H9 (cell line): ENCODE measurements around the gene F2RL3. TPM values are rescaled to one million over a fixed set of nuclear protein-coding genes. Genes with fewer than 3 reads are reported as not detected.

Experiments
- DNase-seq: peaks from one replicate; pipeline ENCODE4 v3.0.0-alpha.2; 2017
- H2AFZ ChIP-seq: one replicate; pipeline ENCODE4 v1.6.1; 2013; ENCODE audit warnings: mild to moderate bottlenecking, low read length, control low read depth, moderate library complexity
- H2AK5ac ChIP-seq: 2 replicates; pipeline ENCODE4 v1.6.1; 2013; ENCODE audit warnings: low read length, control low read depth, mixed read lengths; ENCODE audit not compliant: insufficient read length
- H2BK120ac ChIP-seq: one replicate; pipeline ENCODE4 v1.6.1; 2013; ENCODE audit warnings: low read depth, mild to moderate bottlenecking, low read length, control low read depth, inconsistent platforms; ENCODE audit not compliant: poor library complexity, severe bottlenecking
- H2BK12ac ChIP-seq: 2 replicates; pipeline ENCODE4 v1.6.1; 2013; ENCODE audit warnings: low read length, control low read depth, mixed read lengths, low read depth; ENCODE audit not compliant: insufficient read length
- H2BK15ac ChIP-seq: 2 replicates; pipeline ENCODE4 v1.6.1; 2013; ENCODE audit warnings: low read depth, low read length, control low read depth
- H2BK20ac ChIP-seq: one replicate; pipeline ENCODE4 v1.6.1; 2013; ENCODE audit warnings: low read depth, mild to moderate bottlenecking, low read length, control low read depth, inconsistent platforms; ENCODE audit not compliant: poor library complexity, severe bottlenecking
- H2BK5ac ChIP-seq: 2 replicates; pipeline ENCODE4 v1.6.1; 2013; ENCODE audit warnings: low read length, control low read depth, mixed read lengths; ENCODE audit not compliant: insufficient read length
- H3K14ac ChIP-seq: 2 replicates; pipeline ENCODE4 v1.6.1; 2013; ENCODE audit warnings: low read length, control low read depth; ENCODE audit not compliant: insufficient read depth
- H3K18ac ChIP-seq: 2 replicates; pipeline ENCODE4 v1.6.1; 2013; ENCODE audit warnings: low read depth, mild to moderate bottlenecking, mixed read lengths, low read length, control low read depth; ENCODE audit not compliant: insufficient read length
- H3K23ac ChIP-seq: 2 replicates; pipeline ENCODE4 v1.6.1; 2013; ENCODE audit warnings: low read length, control low read depth, mixed read lengths, low read depth; ENCODE audit not compliant: insufficient read length
- H3K23me2 ChIP-seq: 2 replicates; pipeline ENCODE4 v1.6.1; 2013; ENCODE audit warnings: low read depth, mild to moderate bottlenecking, mixed read lengths, low read length, control low read depth; ENCODE audit not compliant: insufficient read length, poor library complexity, severe bottlenecking
- H3K27ac ChIP-seq: 2 replicates; pipeline ENCODE4 v1.5.1; 2013; ENCODE audit warnings: low read length, control low read depth, mixed read lengths, low read depth; ENCODE audit not compliant: insufficient read length
- H3K27me3 ChIP-seq: 2 replicates; pipeline ENCODE4 v1.6.1; 2013; ENCODE audit warnings: low read length, control low read depth, inconsistent platforms; ENCODE audit not compliant: insufficient read depth
- H3K4ac ChIP-seq: 2 replicates; pipeline ENCODE4 v1.6.1; 2013; ENCODE audit warnings: low read depth, mild to moderate bottlenecking, control low read depth, inconsistent platforms, low read length, moderate library complexity
- H3K4me1 ChIP-seq: 2 replicates; pipeline ENCODE4 v1.6.1; 2013; ENCODE audit warnings: low read length, control low read depth, inconsistent platforms; ENCODE audit not compliant: insufficient read depth
- H3K4me2 ChIP-seq: 2 replicates; pipeline ENCODE4 v1.6.1; 2013; ENCODE audit warnings: low read length, control low read depth, mixed read lengths; ENCODE audit not compliant: insufficient read length, insufficient read depth
- H3K56ac ChIP-seq: 2 replicates; pipeline ENCODE4 v1.6.1; 2013; ENCODE audit warnings: low read depth, mild to moderate bottlenecking, mixed read lengths, low read length, control low read depth; ENCODE audit not compliant: insufficient read length
- H3K79me1 ChIP-seq: 2 replicates; pipeline ENCODE4 v1.6.1; 2013; ENCODE audit warnings: low read depth, mild to moderate bottlenecking, moderate library complexity, low read length, control low read depth, inconsistent platforms; ENCODE audit not compliant: insufficient read depth, poor library complexity, severe bottlenecking
- H3K79me2 ChIP-seq: 2 replicates; pipeline ENCODE4 v1.6.1; 2013; ENCODE audit warnings: low read length, control low read depth, inconsistent platforms; ENCODE audit not compliant: insufficient read depth
- H3K9ac ChIP-seq: 2 replicates; pipeline ENCODE4 v1.6.1; 2013; ENCODE audit warnings: low read length, control low read depth, mixed read lengths; ENCODE audit not compliant: insufficient read length; ENCODE audit errors: extremely low read depth
- H3K9me3 ChIP-seq: one replicate; pipeline ENCODE4 v1.6.1; 2013; ENCODE audit warnings: low read depth, low read length, inconsistent platforms; ENCODE audit not compliant: control insufficient read depth
- H3T11ph ChIP-seq: one replicate; pipeline ENCODE4 v1.6.1; 2013; ENCODE audit warnings: mild to moderate bottlenecking, low read length, control low read depth, inconsistent platforms
- H4K20me1 ChIP-seq: one replicate; pipeline ENCODE4 v1.6.1; 2013; ENCODE audit not compliant: control insufficient read depth, insufficient read length, insufficient read depth
- H4K5ac ChIP-seq: 2 replicates; pipeline ENCODE4 v1.6.1; 2013; ENCODE audit warnings: low read depth, mild to moderate bottlenecking, mixed read lengths, low read length, control low read depth; ENCODE audit not compliant: insufficient read length
- H4K8ac ChIP-seq: replicated peaks from 2 replicates; pipeline ENCODE4 v1.6.1; 2013; ENCODE audit warnings: low read length, control low read depth, mixed read lengths, low read depth; ENCODE audit not compliant: insufficient read length
- H4K91ac ChIP-seq: 2 replicates; pipeline ENCODE4 v1.6.1; 2013; ENCODE audit warnings: low read depth, mild to moderate bottlenecking, moderate library complexity, mixed read lengths, low read length, control low read depth; ENCODE audit not compliant: insufficient read length
- H3K27ac Mint-ChIP-seq, 3 experiments: 2 replicates in 2 of 3; 3 replicates in 1 of 3; pipeline ENCODE4 v1.8.0; 2020 to 2021; ENCODE audit warnings: mixed read lengths in 3 of 3, mild to moderate bottlenecking in 1 of 3, moderate library complexity in 1 of 3
- H3K27me3 Mint-ChIP-seq: 2 replicates; pipeline ENCODE4 v1.8.0; 2021; ENCODE audit warnings: low read depth, mild to moderate bottlenecking, moderate library complexity, mixed read lengths
- H3K36me3 Mint-ChIP-seq, 3 experiments: 2 replicates in 2 of 3; 3 replicates in 1 of 3; pipeline ENCODE4 v1.8.0; 2020 to 2021; ENCODE audit warnings: low read depth in 3 of 3, mixed read lengths in 3 of 3; ENCODE audit not compliant: insufficient read depth in 1 of 3
- H3K4me1 Mint-ChIP-seq, 2 experiments: 2 replicates each; pipeline ENCODE4 v1.8.0; 2020; ENCODE audit warnings: mixed read lengths in 2 of 2
- H3K4me3 Mint-ChIP-seq, 2 experiments: 2 replicates in 1 of 2; 3 replicates in 1 of 2; pipeline ENCODE4 v1.8.0; 2020 to 2021; ENCODE audit warnings: mild to moderate bottlenecking in 2 of 2, mixed read lengths in 2 of 2, moderate library complexity in 1 of 2
- H3K9me3 Mint-ChIP-seq, 2 experiments: 2 replicates in 1 of 2; 3 replicates in 1 of 2; pipeline ENCODE4 v1.8.0; 2020; ENCODE audit warnings: mild to moderate bottlenecking in 2 of 2, mixed read lengths in 2 of 2, moderate library complexity in 1 of 2
- CTCF ChIP-seq: fragments of 200-600 bp; sonication (generic); conservative IDR thresholded peaks from 3 replicates; pipeline ENCODE4 v1.8.0; 2021; ENCODE audit warnings: antibody characterized with exemption, mild to moderate bottlenecking
- WGBS: extraction: QIAGEN DNeasy Blood & Tissue Kit; methylation state at CpG from one replicate; pipeline ENCODE4 v1.1.7; 2013; ENCODE audit warnings: missing lambda C conversion rate, low lambda C conversion rate, mixed read lengths; ENCODE audit not compliant: insufficient read length; ENCODE audit errors: extremely low coverage; 5-methylcytosine and 5-hydroxymethylcytosine counted together
- total RNA-seq: library from RNA; stranded (reverse); gene quantifications from 2 replicates; pipeline ENCODE4 v1.2.1, GENCODE V29; 2021

The F2RL3 gene
- total RNA-seq, 1 experiment from 2014 or later, result not detected

GRCh38 chr19:16912780-16913179 lies 24.0 kb downstream of the F2RL3 start:
- no peak for DNase-seq
- no peak overlapping the region for H3K14ac ChIP-seq
- no peak overlapping the region for H3K27ac ChIP-seq
- no peak overlapping the region for H3K9ac ChIP-seq
- peaks cover 7% of the 10 kb centered on the region for H3K9me3 ChIP-seq
- no peak overlapping the region for H2BK120ac ChIP-seq
- Mint-ChIP-seq H3K4me1 (no peaks in the 10 kb centered on the region), H3K27ac (no peak overlapping the region; a peak in 1 of 7 replicates), H3K9me3 (peaks cover 31% of the 10 kb centered on the region in 2 experiments), H3K36me3 (peaks cover 16 to 25% (median 18%) of the 10 kb centered on the region in 3 experiments), H3K4me3 (no peak overlapping the region), H3K27me3 (peaks cover 3% of the 10 kb centered on the region)
- no peak overlapping the region for H4K91ac ChIP-seq
- H4K8ac ChIP-seq, result no peak overlapping the region
- no peak overlapping the region for H2BK12ac ChIP-seq
- H3K27me3 ChIP-seq, result no peaks in the 10 kb centered on the region
- no peaks in the 10 kb centered on the region for H3K4me1 ChIP-seq
- WGBS, result no CpG with 5 or more reads among the region's 4 CpGs
- no peak overlapping the region for H3K4ac ChIP-seq
- no peak overlapping the region for H2BK5ac ChIP-seq
- H3K18ac ChIP-seq, result no peak overlapping the region
- no peak overlapping the region for H2BK20ac ChIP-seq
- no peak for TF ChIP-seq CTCF
- H2AK5ac ChIP-seq, result no peak overlapping the region
- H4K20me1 ChIP-seq, result no peaks in the 10 kb centered on the region
- no peak overlapping the region for H3K4me2 ChIP-seq
- no peak overlapping the region for H3K23ac ChIP-seq
- H3K23me2 ChIP-seq, result no peaks in the 10 kb centered on the region
- no peak overlapping the region for H2BK15ac ChIP-seq
- no peak overlapping the region for H2AFZ ChIP-seq
- H3K79me1 ChIP-seq, result no peaks in the 10 kb centered on the region
- no peak overlapping the region for H3T11ph ChIP-seq
- no peaks in the 10 kb centered on the region for H3K79me2 ChIP-seq
- H4K5ac ChIP-seq, result no peak overlapping the region
- no peak overlapping the region for H3K56ac ChIP-seq
